NCI-H526 treated with DMSO at 0.1 percent for 48 hours (cell line): Measurements from ENCODE around the gene ASGR2.
"Not testable (repeated sequence)": the region's sequence is repeated elsewhere in the genome, so short reads cannot be mapped to it uniquely, and the experiment has no call there.

Experiments
- DNase-seq: peaks from one replicate; lab custom pipeline; 2025; lab: John Stamatoyannopoulos, UW

ASGR2 gene

GRCh38 chr17:7124923-7125322 is 10.3 kb upstream of the ASGR2 start:
- DNase-seq, result no peak

GRCh38 chr17:7123844-7124243 is 9.2 kb upstream of the ASGR2 start:
- DNase-seq, result no peak

GRCh38 chr17:7122381-7122780 is 7.8 kb upstream of the ASGR2 start:
- DNase-seq, result no peak

GRCh38 chr17:7120635-7121034 is 6.0 kb upstream of the ASGR2 start:
- DNase-seq, result not testable (repeated sequence)

- no peak for DNase-seq
These were observed 5.5 kb upstream of the ASGR2 start for GRCh38 chr17:7120123-7120522.

- DNase-seq, result no peak
These were observed 4.7 kb upstream of the ASGR2 start for GRCh38 chr17:7119314-7119713.

GRCh38 chr17:7114875-7115614 is 423 bp upstream of the ASGR2 start:
- no peak for DNase-seq

- no peak for DNase-seq
These were observed 1.1 kb downstream of the ASGR2 start for GRCh38 chr17:7113273-7114071.

GRCh38 chr17:7112510-7113108 is 2.0 kb downstream of the ASGR2 start:
- no peak for DNase-seq

- no peak for DNase-seq
These were observed 2.7 kb downstream of the ASGR2 start for GRCh38 chr17:7111784-7112509.

- DNase-seq, result no peak
These were observed 3.9 kb downstream of the ASGR2 start for GRCh38 chr17:7110617-7111306.

- no peak for DNase-seq
These were observed 4.9 kb downstream of the ASGR2 start for GRCh38 chr17:7109461-7110322.

GRCh38 chr17:7108981-7109380 is 5.6 kb downstream of the ASGR2 start:
- no peak for DNase-seq

GRCh38 chr17:7108560-7108925 is 6.1 kb downstream of the ASGR2 start:
- no peak for DNase-seq

- no peak for DNase-seq
These were observed 6.6 kb downstream of the ASGR2 start for GRCh38 chr17:7107795-7108559.

GRCh38 chr17:7107012-7107754 is 7.4 kb downstream of the ASGR2 start:
- peak; percentile 5 for DNase-seq

GRCh38 chr17:7102421-7102820 is 12.2 kb downstream of the ASGR2 start:
- DNase-seq, result no peak

GRCh38 chr17:7101531-7101930 is 13.1 kb downstream of the ASGR2 start:
- DNase-seq, result no peak

- not testable (repeated sequence) for DNase-seq
These were observed 13.8 kb downstream of the ASGR2 start for GRCh38 chr17:7100641-7101379.
